Tongue (tissue), 2 donors: ENCODE results near the gene FGFR1OP2. TPM values are rescaled to one million over a fixed set of nuclear protein-coding genes. Genes with fewer than 3 reads are reported as not detected.
"Not testable (repeated sequence)": the region's sequence is repeated elsewhere in the genome, so short reads cannot be mapped to it uniquely, and the experiment has no call there.

Source experiments
- DNase-seq: peaks from one replicate; pipeline ENCODE4 v3.0.0-alpha.2; 2015
- total RNA-seq: library from RNA; depleted of rRNA; stranded (reverse); fragments of >200 nt; gene quantifications from one replicate; pipeline ENCODE4 v1.2.3, GENCODE V29; 2014

Gene FGFR1OP2
- total RNA-seq = 83.6 TPM

- peak; percentile 100 for DNase-seq
Observed at GRCh38 chr12:26937863-26938700, at the start of gene FGFR1OP2, which contains the start of gene INTS13. FGFR1OP2 (plus strand) TSS chr12:26938470; CDS start chr12:26954159, 15,689 bp downstream. INTS13 (minus strand) TSS chr12:26937981; CDS start chr12:26936803, 1,178 bp downstream.

GRCh38 chr12:26890784-26891183, 47.5 kb upstream of the FGFR1OP2 start:
- DNase-seq = no peak

- no peak for DNase-seq
Observed at GRCh38 chr12:26891704-26892103, 46.6 kb upstream of the FGFR1OP2 start.

- no peak for DNase-seq
Observed at GRCh38 chr12:26895672-26896071, 42.6 kb upstream of the FGFR1OP2 start.

GRCh38 chr12:26896913-26897312, 41.4 kb upstream of the FGFR1OP2 start:
- no peak for DNase-seq

GRCh38 chr12:26903396-26903795, 34.9 kb upstream of the FGFR1OP2 start:
- not testable (repeated sequence) for DNase-seq

GRCh38 chr12:26906024-26906423, 32.2 kb upstream of the FGFR1OP2 start:
- no peak for DNase-seq

GRCh38 chr12:26906704-26907103, 31.6 kb upstream of the FGFR1OP2 start:
- no peak for DNase-seq

GRCh38 chr12:26918321-26919215, 19.7 kb upstream of the FGFR1OP2 start:
- peak; percentile 8 for DNase-seq

GRCh38 chr12:26919216-26919555, 19.1 kb upstream of the FGFR1OP2 start:
- DNase-seq = no peak

- DNase-seq = no peak
Observed at GRCh38 chr12:26921886-26922285, 16.4 kb upstream of the FGFR1OP2 start.

- no peak for DNase-seq
Observed at GRCh38 chr12:26928661-26929060, 9.6 kb upstream of the FGFR1OP2 start.

- DNase-seq = no peak
Observed at GRCh38 chr12:26929590-26929989, 8.7 kb upstream of the FGFR1OP2 start.

- DNase-seq = no peak
Observed at GRCh38 chr12:26935636-26936378, 2.5 kb upstream of the FGFR1OP2 start.

GRCh38 chr12:26936559-26937442, 1.5 kb upstream of the FGFR1OP2 start:
- peak; percentile 6 for DNase-seq

GRCh38 chr12:26937443-26937862, 817 bp upstream of the FGFR1OP2 start:
- no peak for DNase-seq

GRCh38 chr12:26938701-26939062, 412 bp downstream of the FGFR1OP2 start:
- no peak for DNase-seq

- DNase-seq = peak; percentile 6
Observed at GRCh38 chr12:26939192-26939832, 1.0 kb downstream of the FGFR1OP2 start.

GRCh38 chr12:26939953-26940352, 1.7 kb downstream of the FGFR1OP2 start:
- no peak for DNase-seq

- DNase-seq = no peak
Observed at GRCh38 chr12:26940516-26941214, 2.4 kb downstream of the FGFR1OP2 start.
